Measurements from ENCODE around the gene MACROD2.

DNA sequence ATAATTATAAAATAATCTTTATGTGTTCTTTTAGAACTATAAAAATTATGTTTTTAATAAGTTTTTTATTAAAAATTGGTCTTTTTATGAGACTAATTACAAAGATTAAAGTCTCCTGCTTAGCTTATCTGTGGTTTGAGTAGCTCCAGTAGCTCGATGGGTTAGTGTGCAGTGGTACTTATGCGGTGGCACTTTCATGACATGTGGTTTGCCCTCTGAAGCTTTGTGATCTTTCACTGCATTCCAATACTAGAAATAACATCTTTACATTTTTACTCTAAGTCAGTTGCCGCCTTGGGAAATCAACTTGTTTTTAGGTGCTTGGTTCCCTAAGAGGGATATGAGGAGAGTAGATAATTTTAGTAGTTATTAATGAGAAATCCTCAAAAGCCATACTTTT lies 1041.6 kb downstream of the MACROD2 start:
- no peak for TF ChIP-seq POLR2A (IDR thresholded peaks at IDR 0.05; ENCODE audit: low read depth, low read length)
- TF ChIP-seq, protein P1, sequence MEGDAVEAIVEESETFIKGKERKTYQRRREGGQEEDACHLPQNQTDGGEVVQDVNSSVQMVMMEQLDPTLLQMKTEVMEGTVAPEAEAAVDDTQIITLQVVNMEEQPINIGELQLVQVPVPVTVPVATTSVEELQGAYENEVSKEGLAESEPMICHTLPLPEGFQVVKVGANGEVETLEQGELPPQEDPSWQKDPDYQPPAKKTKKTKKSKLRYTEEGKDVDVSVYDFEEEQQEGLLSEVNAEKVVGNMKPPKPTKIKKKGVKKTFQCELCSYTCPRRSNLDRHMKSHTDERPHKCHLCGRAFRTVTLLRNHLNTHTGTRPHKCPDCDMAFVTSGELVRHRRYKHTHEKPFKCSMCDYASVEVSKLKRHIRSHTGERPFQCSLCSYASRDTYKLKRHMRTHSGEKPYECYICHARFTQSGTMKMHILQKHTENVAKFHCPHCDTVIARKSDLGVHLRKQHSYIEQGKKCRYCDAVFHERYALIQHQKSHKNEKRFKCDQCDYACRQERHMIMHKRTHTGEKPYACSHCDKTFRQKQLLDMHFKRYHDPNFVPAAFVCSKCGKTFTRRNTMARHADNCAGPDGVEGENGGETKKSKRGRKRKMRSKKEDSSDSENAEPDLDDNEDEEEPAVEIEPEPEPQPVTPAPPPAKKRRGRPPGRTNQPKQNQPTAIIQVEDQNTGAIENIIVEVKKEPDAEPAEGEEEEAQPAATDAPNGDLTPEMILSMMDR (conservative IDR thresholded peaks at IDR 0.05; ENCODE audit: low read depth, low read length), result no peak

Data from IMR-90 (cell line).